ENCODE results near the gene HAND2.

- TF ChIP-seq CTCF (IDR thresholded peaks at IDR 0.05; ENCODE audit: insufficient read depth, low read length, poor library complexity, severe bottlenecking): no peak
- no peak for TF ChIP-seq EZH2phosphoT487 (conservative IDR thresholded peaks at IDR 0.05; ENCODE audit: low read length)
Measured at GRCh38 chr4:173573725-173574124, 43.7 kb upstream of the HAND2 start.

Data from SU-DHL-6 (cell line).